HG03196 (cell line): ENCODE measurements around the gene ICAM5.

Experiments
- ATAC-seq: cut with Tn5 transposase; IDR thresholded peaks from one replicate; pipeline ENCODE4 v1.9.1; 2021; ENCODE audit not compliant: unreplicated experiment

ICAM5 gene

DNA sequence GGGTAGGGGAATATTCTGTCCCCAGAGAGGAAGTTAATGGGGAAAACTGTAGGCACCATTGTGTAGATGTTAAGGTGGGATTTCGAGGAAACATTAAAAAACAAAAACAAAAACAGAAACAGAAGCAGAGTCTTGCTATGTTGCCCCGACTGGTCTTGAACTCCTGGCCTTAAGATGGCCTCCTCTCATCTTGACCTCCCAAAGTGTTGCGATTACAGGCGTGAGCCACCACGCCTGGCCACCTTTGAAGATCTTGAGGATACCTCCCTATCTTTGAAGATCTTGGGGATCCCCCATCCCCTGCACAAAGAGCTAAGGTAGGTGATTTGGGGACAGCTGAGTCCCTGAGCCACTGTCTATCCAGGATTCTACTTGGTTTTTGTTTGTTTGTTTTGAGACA is 50.2 kb downstream of the ICAM5 start:
- ATAC-seq = no peak

DNA sequence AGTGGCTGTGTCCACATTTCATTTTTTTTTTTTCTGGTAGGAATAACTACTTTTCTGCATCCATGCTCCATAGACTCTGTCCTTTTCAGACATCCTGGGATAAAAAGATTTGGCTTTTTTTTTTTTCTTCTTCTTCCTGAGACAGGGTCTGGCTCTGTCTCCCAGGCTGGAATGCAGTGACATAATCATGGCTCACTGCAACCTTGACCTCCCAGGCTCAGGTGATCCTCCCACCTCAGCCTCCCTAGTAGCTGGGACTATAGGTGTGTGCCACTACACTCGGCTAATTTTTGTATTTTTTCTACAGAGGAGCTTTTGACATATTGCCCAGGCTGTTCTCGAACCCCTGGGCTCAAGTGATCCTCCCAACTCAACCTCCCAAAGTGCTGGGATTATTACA is 53.7 kb downstream of the ICAM5 start:
- ATAC-seq = no peak

DNA sequence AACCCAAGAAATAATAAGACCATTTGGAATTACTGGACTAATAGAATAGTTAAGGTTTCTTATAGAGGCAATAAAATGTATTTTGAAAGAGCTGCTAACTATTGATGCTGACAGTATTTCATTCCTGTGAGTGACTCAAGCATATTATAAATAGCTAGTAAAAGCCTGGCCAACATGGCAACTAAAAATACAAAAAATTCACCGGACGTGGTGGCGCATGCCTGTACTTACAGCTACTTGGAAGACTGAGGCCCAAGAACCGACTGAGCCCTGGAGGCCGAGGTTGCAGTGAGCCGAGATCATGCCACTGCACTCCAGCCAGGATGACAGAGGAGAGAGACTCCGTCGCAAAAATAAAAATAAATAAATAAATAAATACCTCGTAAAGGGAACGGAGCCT is 55.0 kb downstream of the ICAM5 start:
- ATAC-seq = no peak
